ENCODE results near the gene IQCE. TPM values are rescaled to one million over a fixed set of nuclear protein-coding genes. Genes with fewer than 3 reads are reported as not detected.
A peak's percentile ranks its signal among the peaks of the same experiment; 100 is the strongest.

IQCE gene
- total RNA-seq (2022) (13.4 and 18.7 TPM in 2 replicates), Bru-seq, nascent RNA (percentile 53 among the genes with signal in this experiment), BruChase-seq, experiment 1, labeled RNA remaining after a 2-hour chase (percentile 61 among the genes with signal in this experiment), BruChase-seq, experiment 2, labeled RNA remaining after a 6-hour chase (percentile 58 among the genes with signal in this experiment)
- long read RNA-seq, full-length matches to known transcripts: 4 of 13 reads
- long read RNA-seq, partial matches to known transcripts: 1 of 13 reads
- long read RNA-seq, other reads (novel, unspliced or antisense): 8 of 13 reads

DNA sequence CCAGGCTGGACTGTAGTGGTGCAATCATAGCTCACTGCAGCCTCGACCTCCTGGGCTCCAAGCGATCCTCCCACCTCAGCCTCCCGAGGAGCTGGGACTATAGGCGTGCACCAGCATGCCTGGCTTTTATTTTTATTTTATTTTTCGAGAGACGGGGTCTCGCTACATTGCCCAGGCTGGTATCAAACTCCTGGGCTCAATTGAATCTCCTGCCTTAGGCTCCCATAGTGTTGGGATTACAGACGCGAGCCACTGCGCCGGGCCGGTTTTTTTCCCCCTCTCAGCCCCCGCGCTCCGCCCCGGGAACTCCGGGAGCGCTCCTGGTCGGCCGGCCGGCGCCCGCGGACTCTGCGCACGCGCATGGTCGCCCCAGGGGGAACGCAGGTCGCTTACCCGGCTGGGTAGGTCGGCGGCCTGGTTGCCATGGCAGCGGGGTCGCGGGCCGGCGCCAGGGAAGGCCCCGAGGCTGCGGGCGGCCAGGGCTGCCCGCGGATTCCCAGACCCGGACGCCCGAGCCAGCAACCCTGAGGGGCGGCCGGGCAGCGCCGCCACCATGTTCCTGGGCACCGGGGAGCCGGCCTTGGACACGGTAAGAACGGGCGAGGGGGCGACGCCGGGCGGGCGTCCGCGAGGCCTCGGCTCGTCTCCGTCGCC, at the start of gene IQCE:
Gene IQCE, plus strand, starts transcription at position 351 of the 654 bp plus-strand sequence. Its CDS starts 203 bp downstream, at position 554.
- Mint-ChIP-seq H3K9me3 (ENCODE audit: unreplicated experiment) (no peaks in the 10 kb centered on the region), H3K4me3 (ENCODE audit: unreplicated experiment) (peak within 1 kb of the TSS; percentile 74), H3K27ac (ENCODE audit: unreplicated experiment) (peak within 1 kb of the TSS; percentile 82), H3K27me3 (ENCODE audit: insufficient read depth, unreplicated experiment) (no peaks in the 10 kb centered on the region), H3K4me1 (ENCODE audit: low read depth, unreplicated experiment) (peaks cover 5% of the 10 kb centered on the region), H3K36me3 (ENCODE audit: insufficient read depth, unreplicated experiment) (peaks cover 8% of the 10 kb centered on the region)
- H3K36me3 ChIP-seq (ENCODE audit: control insufficient read depth, insufficient read depth, low read length): no peaks in the 10 kb centered on the region; the same call in 1 of the 2 replicates
- peaks cover 7% of the 10 kb centered on the region for H3K4me1 ChIP-seq
- no peaks in the 10 kb centered on the region for H3K27me3 ChIP-seq (replicated peaks; ENCODE audit: control insufficient read depth, insufficient read depth, low read length)
- H3K4me3 ChIP-seq (ENCODE audit: low read depth, low read length): peak within 1 kb of the TSS; percentile 89
- DNase-seq: peak; percentile 96 to 99
- POLR2A ChIA-PET: interaction anchor here (0.6 kb wide), 1 partner anchor 31 kb away, joined by 5 read pairs; no protein-coding TSS in a partner anchor
- no peaks in the 10 kb centered on the region for H3K9me3 ChIP-seq
- TF ChIP-seq, protein P1, sequence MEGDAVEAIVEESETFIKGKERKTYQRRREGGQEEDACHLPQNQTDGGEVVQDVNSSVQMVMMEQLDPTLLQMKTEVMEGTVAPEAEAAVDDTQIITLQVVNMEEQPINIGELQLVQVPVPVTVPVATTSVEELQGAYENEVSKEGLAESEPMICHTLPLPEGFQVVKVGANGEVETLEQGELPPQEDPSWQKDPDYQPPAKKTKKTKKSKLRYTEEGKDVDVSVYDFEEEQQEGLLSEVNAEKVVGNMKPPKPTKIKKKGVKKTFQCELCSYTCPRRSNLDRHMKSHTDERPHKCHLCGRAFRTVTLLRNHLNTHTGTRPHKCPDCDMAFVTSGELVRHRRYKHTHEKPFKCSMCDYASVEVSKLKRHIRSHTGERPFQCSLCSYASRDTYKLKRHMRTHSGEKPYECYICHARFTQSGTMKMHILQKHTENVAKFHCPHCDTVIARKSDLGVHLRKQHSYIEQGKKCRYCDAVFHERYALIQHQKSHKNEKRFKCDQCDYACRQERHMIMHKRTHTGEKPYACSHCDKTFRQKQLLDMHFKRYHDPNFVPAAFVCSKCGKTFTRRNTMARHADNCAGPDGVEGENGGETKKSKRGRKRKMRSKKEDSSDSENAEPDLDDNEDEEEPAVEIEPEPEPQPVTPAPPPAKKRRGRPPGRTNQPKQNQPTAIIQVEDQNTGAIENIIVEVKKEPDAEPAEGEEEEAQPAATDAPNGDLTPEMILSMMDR (IDR thresholded peaks at IDR 0.05; ENCODE audit: insufficient read depth in 1 of 2, low read depth in 1 of 2, low read length in 1 of 2, severe bottlenecking in 1 of 2, unreplicated experiment in 1 of 2): no peak
- intact Hi-C loops (cut with micrococcal nuclease; ENCODE audit: unreplicated experiment): loop anchor here (2.0 to 10.0 kb wide), 4 partner anchors 40 to 154 kb away; partner anchors contain the start of genes CHST12, GRIFIN, LFNG and TTYH3
- CTCF ChIA-PET: interaction anchor here (0.6 to 1.2 kb wide), 2 partner anchors 47 to 73 kb away, joined by 3 read pairs; partner anchors contain the start of gene TTYH3
- BruUV-seq (replicated peaks): no TSS peak

GRCh38 chr7:2509298-2509906, 49.4 kb upstream of the IQCE start:
- H3K27me3 ChIP-seq (replicated peaks; ENCODE audit: control insufficient read depth, insufficient read depth, low read length): no peaks in the 10 kb centered on the region
- Mint-ChIP-seq H3K27me3 (ENCODE audit: insufficient read depth, unreplicated experiment) (no peaks in the 10 kb centered on the region), H3K4me3 (ENCODE audit: unreplicated experiment) (no peak overlapping the region), H3K36me3 (ENCODE audit: insufficient read depth, unreplicated experiment) (no peaks in the 10 kb centered on the region), H3K4me1 (ENCODE audit: low read depth, unreplicated experiment) (no peaks in the 10 kb centered on the region), H3K27ac (ENCODE audit: unreplicated experiment) (no peak overlapping the region), H3K9me3 (ENCODE audit: unreplicated experiment) (no peaks in the 10 kb centered on the region)
- ChIA-PET POLR2A (no interaction called here), CTCF (no interaction called here)
- TF ChIP-seq, protein P1 (IDR thresholded peaks at IDR 0.05; ENCODE audit: insufficient read depth in 1 of 2, low read depth in 1 of 2, low read length in 1 of 2, severe bottlenecking in 1 of 2, unreplicated experiment in 1 of 2): no peak
- DNase-seq: no peak
- no peaks in the 10 kb centered on the region for H3K9me3 ChIP-seq
- no peaks in the 10 kb centered on the region for H3K36me3 ChIP-seq (ENCODE audit: control insufficient read depth, insufficient read depth, low read length)
- intact Hi-C loops (cut with micrococcal nuclease; ENCODE audit: unreplicated experiment): no loop called here
- H3K4me3 ChIP-seq (ENCODE audit: low read depth, low read length): no peak overlapping the region
- BruUV-seq (replicated peaks): no TSS peak
- peaks cover 13% of the 10 kb centered on the region for H3K4me1 ChIP-seq

- Histone ChIP-seq H3K4me1 (peaks cover 13% of the 10 kb centered on the region), H3K27me3 (replicated peaks; ENCODE audit: control insufficient read depth, insufficient read depth, low read length) (no peaks in the 10 kb centered on the region), H3K36me3 (ENCODE audit: control insufficient read depth, insufficient read depth, low read length) (no peaks in the 10 kb centered on the region), H3K4me3 (ENCODE audit: low read depth, low read length) (no peak overlapping the region), H3K9me3 (no peaks in the 10 kb centered on the region)
- TF ChIP-seq, protein P1 (IDR thresholded peaks at IDR 0.05; ENCODE audit: insufficient read depth in 1 of 2, low read depth in 1 of 2, low read length in 1 of 2, severe bottlenecking in 1 of 2, unreplicated experiment in 1 of 2): no peak
- POLR2A ChIA-PET: no interaction called here
- intact Hi-C loops (cut with micrococcal nuclease; ENCODE audit: unreplicated experiment): no loop called here
- H3K4me3 Mint-ChIP-seq (ENCODE audit: unreplicated experiment): no peak overlapping the region
- CTCF ChIA-PET: no interaction called here
- no peaks in the 10 kb centered on the region for H3K4me1 Mint-ChIP-seq (ENCODE audit: low read depth, unreplicated experiment)
- H3K27me3 Mint-ChIP-seq (ENCODE audit: insufficient read depth, unreplicated experiment): no peaks in the 10 kb centered on the region
- no TSS peak for BruUV-seq (replicated peaks)
- no peaks in the 10 kb centered on the region for H3K36me3 Mint-ChIP-seq (ENCODE audit: insufficient read depth, unreplicated experiment)
- no peak overlapping the region for H3K27ac Mint-ChIP-seq (ENCODE audit: unreplicated experiment)
- no peaks in the 10 kb centered on the region for H3K9me3 Mint-ChIP-seq (ENCODE audit: unreplicated experiment)
- DNase-seq: no peak
Observed at GRCh38 chr7:2510130-2510776, 48.5 kb upstream of the IQCE start.

All from Caco-2 (cell line).